B cell (primary cell): Measurements from ENCODE around the gene PDHX.

Experiments used
- EZH2 ChIP-seq: IDR thresholded peaks from 2 replicates; pipeline ENCODE4 v1.6.1; 2012; ENCODE audit warnings: borderline replicate concordance, low read depth, mild to moderate bottlenecking, moderate library complexity, low read length; ENCODE audit not compliant: insufficient read depth, poor library complexity, severe bottlenecking
- TF ChIP-seq, protein P1 (sequence below): fragments of 200-600 bp; IDR thresholded peaks from one replicate; pipeline ENCODE4 v1.8.0; 2022; ENCODE audit warnings: antibody characterized with exemption, mild to moderate bottlenecking

DNA sequence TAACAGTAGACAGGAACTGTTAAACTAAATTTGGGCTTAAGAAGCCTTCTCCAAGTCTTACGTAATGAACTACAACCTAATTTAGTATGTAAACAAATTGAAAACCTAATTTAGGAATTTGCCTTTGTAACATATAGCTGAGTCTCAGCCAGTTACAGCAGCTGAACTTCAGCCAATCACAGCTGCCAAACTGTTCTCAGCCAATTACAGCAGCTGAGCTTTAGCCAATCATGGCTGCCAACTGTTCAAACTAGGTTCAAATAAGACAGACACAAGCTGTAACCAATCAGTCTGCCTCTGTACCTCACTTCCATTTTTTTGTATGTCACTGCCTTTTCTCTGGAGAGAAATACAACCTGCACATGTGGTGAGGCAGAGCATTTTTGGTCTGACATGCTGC is 127.5 kb downstream of the PDHX start:
- TF ChIP-seq, protein P1, sequence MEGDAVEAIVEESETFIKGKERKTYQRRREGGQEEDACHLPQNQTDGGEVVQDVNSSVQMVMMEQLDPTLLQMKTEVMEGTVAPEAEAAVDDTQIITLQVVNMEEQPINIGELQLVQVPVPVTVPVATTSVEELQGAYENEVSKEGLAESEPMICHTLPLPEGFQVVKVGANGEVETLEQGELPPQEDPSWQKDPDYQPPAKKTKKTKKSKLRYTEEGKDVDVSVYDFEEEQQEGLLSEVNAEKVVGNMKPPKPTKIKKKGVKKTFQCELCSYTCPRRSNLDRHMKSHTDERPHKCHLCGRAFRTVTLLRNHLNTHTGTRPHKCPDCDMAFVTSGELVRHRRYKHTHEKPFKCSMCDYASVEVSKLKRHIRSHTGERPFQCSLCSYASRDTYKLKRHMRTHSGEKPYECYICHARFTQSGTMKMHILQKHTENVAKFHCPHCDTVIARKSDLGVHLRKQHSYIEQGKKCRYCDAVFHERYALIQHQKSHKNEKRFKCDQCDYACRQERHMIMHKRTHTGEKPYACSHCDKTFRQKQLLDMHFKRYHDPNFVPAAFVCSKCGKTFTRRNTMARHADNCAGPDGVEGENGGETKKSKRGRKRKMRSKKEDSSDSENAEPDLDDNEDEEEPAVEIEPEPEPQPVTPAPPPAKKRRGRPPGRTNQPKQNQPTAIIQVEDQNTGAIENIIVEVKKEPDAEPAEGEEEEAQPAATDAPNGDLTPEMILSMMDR, result no peak
- no peak for TF ChIP-seq EZH2
